ENCODE results near the gene PFKM.
"Not testable (repeated sequence)": the region's sequence is repeated elsewhere in the genome, so short reads cannot be mapped to it uniquely, and the experiment has no call there.

PFKM gene

DNA sequence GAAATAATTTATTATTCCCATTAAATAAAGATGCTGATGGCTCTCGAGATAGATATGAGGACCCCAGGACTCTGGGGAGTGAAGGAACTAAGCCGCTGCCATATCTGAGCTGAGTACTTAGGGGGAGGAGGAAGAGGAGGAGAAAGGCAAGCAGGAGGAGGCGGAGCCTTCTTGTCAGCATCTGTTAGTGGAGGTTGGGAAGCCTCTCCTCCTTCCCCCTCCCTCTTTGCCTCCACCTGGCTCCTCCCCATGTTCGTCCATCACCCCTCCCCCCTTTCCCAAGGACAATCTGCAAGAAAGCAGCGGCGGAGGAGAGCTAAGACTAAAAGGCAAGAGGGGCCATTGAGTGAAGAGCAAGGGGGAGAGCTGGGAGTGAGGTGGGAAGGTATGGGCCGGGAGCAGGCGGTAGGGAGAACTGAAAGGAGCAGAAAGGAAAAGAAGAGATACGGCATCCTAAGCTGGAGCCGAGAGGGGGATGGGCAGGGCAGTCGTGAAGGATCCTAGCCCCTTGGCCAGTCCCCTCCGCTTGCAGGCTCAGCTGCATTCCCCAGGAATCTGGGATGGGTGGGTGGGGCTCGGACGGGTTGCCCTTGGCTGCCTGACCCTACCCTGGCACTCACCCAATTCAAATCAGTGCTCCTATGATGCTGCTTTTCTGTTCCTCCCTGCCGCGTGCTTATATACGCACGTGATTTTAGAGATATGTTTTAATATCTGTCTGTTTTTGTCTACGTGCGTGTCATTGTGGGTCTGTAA is at the start of gene PFKM:
Gene PFKM, plus strand, starts transcription at position 287 of the 756 bp plus-strand sequence. CDS start 3,411 bp downstream, outside the sequence.
- DNase-seq: peak; percentile 83

DNA sequence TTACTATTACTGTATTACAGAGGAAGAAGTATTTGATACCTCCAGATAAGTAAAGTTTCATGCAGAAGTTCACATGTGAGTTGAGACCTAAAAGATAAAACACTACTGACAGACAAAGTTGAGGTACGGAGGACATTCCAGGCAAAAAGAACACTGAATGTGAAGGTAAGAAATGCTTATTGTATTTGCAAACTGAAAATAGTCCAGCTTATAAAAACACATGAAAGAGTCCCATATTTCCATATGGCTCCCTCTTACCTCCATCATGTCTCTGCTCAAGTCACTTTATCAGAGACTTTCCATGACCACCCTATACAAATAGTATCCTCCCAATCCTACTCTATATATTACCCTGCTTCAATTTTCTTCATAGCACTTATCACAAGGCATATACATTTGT is 49.1 kb upstream of the PFKM start:
- DNase-seq: no peak

DNA sequence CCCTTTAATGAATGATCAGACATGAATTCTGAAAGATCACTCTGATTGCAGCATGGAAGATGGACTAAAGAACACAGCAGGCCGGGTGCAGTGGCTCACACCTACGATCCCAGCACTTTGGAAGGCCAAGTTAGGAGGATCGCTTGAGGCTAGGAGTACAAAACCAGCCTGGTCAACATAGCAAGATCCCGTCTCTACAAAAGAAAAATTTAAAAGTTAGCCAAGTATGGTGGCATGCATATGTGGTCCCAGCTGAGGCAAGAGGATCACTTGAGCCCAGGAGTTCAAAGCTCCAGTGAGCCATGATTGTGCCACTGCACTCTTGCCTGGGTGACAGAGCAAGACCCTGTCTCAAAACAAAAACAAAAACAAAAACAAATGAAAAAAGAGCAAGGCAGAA is 48.4 kb upstream of the PFKM start:
- DNase-seq: no peak

- no peak for DNase-seq
Measured at GRCh38 chr12:48071808-48072207, 47.4 kb upstream of the PFKM start.

DNA sequence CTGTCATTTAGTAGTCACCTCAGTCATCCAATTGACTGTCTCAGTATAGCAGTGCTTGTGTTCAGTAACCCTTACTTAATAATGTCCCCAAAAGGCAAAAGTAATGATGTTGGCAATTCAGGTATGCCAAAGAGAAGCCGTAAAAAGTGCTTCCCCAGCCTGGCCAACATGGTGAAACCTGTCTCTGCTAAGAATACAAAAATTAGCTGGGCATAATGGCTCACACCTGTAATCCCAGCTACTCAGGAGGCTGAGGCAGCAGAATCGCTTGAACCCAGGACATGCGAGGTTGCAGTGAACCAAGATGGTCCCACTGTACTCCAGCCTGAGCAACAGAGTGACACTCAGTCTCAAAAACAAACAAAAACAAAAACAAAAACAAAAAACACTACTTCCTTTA is 46.9 kb upstream of the PFKM start:
- no peak for DNase-seq

GRCh38 chr12:48074266-48074665 is 44.9 kb upstream of the PFKM start:
- DNase-seq: no peak

- DNase-seq: no peak
Measured at GRCh38 chr12:48075832-48076231, 43.3 kb upstream of the PFKM start.

GRCh38 chr12:48077111-48077510 is 42.1 kb upstream of the PFKM start:
- DNase-seq: no peak

GRCh38 chr12:48078901-48079300 is 40.3 kb upstream of the PFKM start:
- no peak for DNase-seq

GRCh38 chr12:48080285-48080684 is 38.9 kb upstream of the PFKM start:
- DNase-seq: no peak

GRCh38 chr12:48080821-48081220 is 38.3 kb upstream of the PFKM start:
- DNase-seq: no peak

GRCh38 chr12:48084066-48084465 is 35.1 kb upstream of the PFKM start:
- no peak for DNase-seq

DNA sequence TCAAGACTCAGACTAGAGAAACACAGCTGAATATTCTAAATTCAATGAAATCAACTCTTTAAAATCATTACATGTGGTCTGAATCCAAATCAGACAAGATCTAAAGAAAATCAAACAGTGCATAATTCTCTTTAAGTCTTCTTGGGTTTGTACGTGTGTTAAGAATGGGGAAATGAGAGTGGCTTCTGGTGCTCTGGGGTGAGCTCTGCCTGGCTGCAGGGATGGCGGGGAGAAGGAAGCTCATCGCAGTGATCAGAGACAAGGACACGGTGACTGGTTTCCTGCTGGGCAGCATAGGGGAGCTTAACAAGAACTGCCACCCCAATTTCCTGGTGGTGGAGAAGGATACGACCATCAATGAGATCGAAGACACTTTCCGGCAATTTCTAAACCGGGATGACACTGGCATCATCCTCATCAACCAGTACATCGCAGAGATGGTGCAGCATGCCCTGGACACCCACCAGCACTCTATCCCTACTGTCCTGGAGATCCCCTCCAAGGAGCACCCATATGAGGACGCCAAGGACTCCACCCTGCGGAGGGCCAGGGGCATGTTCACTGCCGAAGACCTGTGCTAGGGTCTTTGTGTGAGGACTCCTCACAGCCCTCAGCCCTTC is 34.2 kb upstream of the PFKM start:
- no peak for DNase-seq

- no peak for DNase-seq
Measured at GRCh38 chr12:48086327-48086726, 32.8 kb upstream of the PFKM start.

- no peak for DNase-seq
Measured at GRCh38 chr12:48092611-48093010, 26.6 kb upstream of the PFKM start.

GRCh38 chr12:48104531-48104930 is 14.6 kb upstream of the PFKM start:
- DNase-seq: no peak

GRCh38 chr12:48105321-48105866 is 13.8 kb upstream of the PFKM start:
- DNase-seq: peak; percentile 41

- peak; percentile 89 for DNase-seq
Measured at GRCh38 chr12:48105867-48106680, 13.1 kb upstream of the PFKM start, which contains the start of gene SENP1. Gene SENP1, minus strand, starts transcription at chr12:48106079. Its CDS starts 4,607 bp downstream, at chr12:48101472.

DNA sequence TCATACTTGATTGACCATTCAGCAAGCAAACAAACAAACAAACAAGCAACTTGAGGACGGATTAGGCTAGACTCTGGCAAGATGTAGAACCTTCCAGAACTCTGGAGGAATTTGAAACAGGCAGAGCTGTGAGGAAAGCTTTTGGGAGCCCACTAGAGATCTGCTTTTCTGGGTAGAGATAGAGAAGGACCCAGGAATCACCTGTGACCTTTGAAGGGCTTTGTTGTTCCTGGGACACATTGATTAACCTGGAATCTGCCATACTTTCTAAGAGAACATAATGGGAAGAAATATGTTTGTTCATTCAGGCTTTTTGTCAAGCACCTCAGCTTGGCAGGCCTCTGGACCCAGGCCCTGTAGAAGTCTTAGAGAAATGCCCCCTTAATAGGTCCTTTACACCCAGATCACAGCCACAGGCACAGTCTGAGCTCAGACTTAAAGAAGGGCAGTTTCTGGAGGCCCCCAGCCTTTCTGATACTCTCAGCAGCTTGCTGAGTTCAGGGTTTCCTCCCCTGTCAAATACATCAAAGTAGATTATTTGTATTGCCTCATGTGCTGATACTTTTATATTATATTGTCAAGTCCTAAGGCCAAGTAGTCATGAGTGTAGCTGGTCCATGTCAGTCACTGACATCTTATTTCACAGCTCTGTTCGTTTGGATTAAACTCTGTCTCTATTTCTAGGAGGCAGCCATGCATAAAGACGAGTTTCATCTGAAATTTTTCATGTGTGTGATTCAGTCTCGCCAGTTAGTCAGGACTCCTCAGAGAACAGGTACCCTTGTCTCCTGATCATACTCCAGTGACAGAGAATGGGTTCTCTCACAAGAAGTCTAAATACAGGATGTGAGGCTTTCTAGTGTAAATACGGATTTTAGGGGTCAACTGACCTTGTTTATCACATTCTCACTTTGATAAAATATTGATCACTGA is 12.2 kb upstream of the PFKM start:
- DNase-seq: no peak

DNA sequence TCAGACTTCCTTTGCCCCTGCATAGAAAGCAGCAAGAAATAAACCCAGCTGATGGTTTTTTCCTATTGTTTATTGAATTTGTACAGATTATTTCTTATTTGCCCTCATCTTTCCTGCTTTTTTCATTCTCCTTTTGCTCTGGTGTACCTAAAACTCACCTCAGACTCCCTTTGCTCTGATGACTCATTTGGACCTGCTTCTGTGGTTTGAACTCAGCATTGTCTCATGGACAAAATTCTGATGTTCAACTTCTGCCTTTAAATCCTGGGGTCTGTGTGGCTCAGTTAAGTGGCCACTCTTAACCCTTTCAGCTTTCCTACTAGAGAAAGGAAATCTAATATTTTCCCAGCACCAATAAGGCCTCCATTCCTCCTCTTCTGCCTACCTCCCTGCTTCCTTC is 9.7 kb upstream of the PFKM start:
- DNase-seq: no peak

DNA sequence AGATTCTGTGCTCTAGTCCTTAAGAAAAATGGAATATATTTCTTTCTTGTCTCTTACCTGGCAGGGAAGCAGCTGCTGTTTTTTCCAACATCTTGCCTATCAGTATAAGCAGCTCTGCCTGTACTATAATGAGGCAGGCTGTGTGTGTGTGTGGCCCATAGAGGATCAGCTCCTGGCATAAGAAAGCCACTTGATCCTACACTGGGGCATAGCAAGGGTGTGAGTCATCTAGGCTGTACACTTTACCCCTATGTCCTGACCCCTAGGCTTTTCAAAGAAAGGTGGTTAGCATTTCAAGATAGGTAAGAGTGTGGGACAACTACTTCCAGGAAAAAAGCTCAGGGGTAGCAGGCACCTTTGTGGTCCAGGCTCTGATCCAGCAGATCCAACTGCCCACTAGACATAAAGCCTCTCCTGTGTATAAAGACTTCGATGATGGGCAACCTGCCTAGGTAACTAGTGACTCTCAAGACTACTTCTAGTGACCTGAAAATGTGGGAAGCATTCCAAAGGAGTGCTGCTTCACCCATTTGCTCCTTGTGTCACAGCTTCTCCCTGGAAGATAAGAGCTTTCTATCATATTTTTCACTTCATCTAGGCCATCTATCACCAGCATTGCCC is 8.4 kb upstream of the PFKM start:
- DNase-seq: no peak

GRCh38 chr12:48111312-48111693 is 7.9 kb upstream of the PFKM start:
- not testable (repeated sequence) for DNase-seq
